Chondrocyte (in vitro differentiated cells): ENCODE data around the gene CDH6. TPM values are rescaled to one million over a fixed set of nuclear protein-coding genes. Genes with fewer than 3 reads are reported as not detected.
"Not testable (repeated sequence)": the region's sequence is repeated elsewhere in the genome, so short reads cannot be mapped to it uniquely, and the experiment has no call there.

Experiments
- DNase-seq: peaks from one replicate; pipeline ENCODE4 v3.0.0; 2021; ENCODE audit warnings: mixed read lengths, low spot score
- H3K27ac Mint-ChIP-seq: one replicate; pipeline ENCODE4 v1.8.0; 2021; ENCODE audit warnings: mild to moderate bottlenecking, moderate library complexity, mixed read lengths; ENCODE audit not compliant: unreplicated experiment
- H3K27me3 Mint-ChIP-seq: 2 replicates; pipeline ENCODE4 v1.8.0; 2021; ENCODE audit warnings: low read depth, mixed read lengths
- H3K36me3 Mint-ChIP-seq: 2 replicates; pipeline ENCODE4 v1.8.0; 2021; ENCODE audit warnings: low read depth, mixed read lengths
- H3K4me1 Mint-ChIP-seq: 2 replicates; pipeline ENCODE4 v1.8.0; 2021; ENCODE audit warnings: low read depth, mild to moderate bottlenecking, mixed read lengths
- H3K4me3 Mint-ChIP-seq: one replicate; pipeline ENCODE4 v1.8.0; 2021; ENCODE audit warnings: mild to moderate bottlenecking, moderate library complexity, mixed read lengths; ENCODE audit not compliant: unreplicated experiment
- H3K9me3 Mint-ChIP-seq: 2 replicates; pipeline ENCODE4 v1.8.0; 2021; ENCODE audit warnings: low read depth, mixed read lengths
- total RNA-seq: library from RNA; stranded (reverse); gene quantifications from 3 replicates; pipeline ENCODE4 v1.2.1, GENCODE V29; 2021
- TF ChIP-seq, protein P1 (sequence below): fragments of 200-600 bp; sonication (generic); IDR thresholded peaks from 2 replicates; pipeline ENCODE4 v1.5.0; 2021; ENCODE audit warnings: antibody characterized with exemption, mild to moderate bottlenecking, moderate library complexity

CDH6 gene
- total RNA-seq, 1 donor from 2014 or later: 50.7 TPM

DNA sequence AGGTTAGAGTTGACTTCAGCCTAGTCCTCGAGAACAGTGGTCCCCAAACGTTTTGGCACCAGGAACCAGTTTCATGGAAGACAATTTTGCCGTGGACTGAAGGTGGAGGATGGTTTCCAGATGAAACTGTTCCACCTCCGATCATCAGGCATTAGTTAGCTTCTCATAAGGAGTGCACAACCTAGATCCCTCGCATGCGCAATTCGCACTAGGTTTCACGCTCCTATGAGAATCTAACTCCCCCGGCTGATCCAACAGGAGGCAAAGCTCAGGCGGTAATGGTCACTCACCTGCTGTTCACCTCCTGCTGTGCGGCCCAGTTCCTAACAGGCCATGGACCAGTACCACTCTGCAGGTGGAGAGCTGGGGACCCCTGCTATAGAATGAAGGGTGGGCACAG is 163.6 kb downstream of the CDH6 start:
- H3K9me3 Mint-ChIP-seq: peaks cover 3% of the 10 kb centered on the region
- H3K36me3 Mint-ChIP-seq: no peaks in the 10 kb centered on the region
- H3K4me1 Mint-ChIP-seq: peaks cover 4% of the 10 kb centered on the region
- no peak for DNase-seq
- H3K4me3 Mint-ChIP-seq: no peak overlapping the region
- no peak overlapping the region for H3K27ac Mint-ChIP-seq
- TF ChIP-seq, protein P1, sequence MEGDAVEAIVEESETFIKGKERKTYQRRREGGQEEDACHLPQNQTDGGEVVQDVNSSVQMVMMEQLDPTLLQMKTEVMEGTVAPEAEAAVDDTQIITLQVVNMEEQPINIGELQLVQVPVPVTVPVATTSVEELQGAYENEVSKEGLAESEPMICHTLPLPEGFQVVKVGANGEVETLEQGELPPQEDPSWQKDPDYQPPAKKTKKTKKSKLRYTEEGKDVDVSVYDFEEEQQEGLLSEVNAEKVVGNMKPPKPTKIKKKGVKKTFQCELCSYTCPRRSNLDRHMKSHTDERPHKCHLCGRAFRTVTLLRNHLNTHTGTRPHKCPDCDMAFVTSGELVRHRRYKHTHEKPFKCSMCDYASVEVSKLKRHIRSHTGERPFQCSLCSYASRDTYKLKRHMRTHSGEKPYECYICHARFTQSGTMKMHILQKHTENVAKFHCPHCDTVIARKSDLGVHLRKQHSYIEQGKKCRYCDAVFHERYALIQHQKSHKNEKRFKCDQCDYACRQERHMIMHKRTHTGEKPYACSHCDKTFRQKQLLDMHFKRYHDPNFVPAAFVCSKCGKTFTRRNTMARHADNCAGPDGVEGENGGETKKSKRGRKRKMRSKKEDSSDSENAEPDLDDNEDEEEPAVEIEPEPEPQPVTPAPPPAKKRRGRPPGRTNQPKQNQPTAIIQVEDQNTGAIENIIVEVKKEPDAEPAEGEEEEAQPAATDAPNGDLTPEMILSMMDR: no peak
- peaks cover 2% of the 10 kb centered on the region for H3K27me3 Mint-ChIP-seq

DNA sequence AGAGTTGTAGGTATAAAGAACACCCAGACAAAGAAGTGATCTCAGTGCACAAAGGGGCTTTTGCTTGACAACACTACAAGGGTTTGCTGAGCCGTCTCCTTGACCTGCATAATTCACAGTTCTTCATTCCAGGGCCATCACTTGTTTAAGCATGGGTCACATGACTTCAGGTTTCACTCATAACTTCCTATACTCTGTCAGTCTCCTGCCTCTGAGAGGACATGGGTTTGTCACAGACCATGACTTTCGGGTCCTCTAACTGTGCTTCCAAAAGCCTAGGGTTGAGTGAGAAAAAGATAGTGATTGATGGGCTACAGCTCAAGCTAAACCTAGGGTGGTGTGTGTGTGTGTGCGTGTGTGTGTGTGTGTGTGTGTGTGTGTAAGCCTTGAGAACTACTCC is 166.4 kb downstream of the CDH6 start:
- TF ChIP-seq, protein P1: no peak
- no peak overlapping the region for H3K27ac Mint-ChIP-seq
- H3K4me1 Mint-ChIP-seq: peaks cover 28% of the 10 kb centered on the region
- no peaks in the 10 kb centered on the region for H3K27me3 Mint-ChIP-seq
- no peak overlapping the region for H3K4me3 Mint-ChIP-seq
- no peak for DNase-seq
- no peaks in the 10 kb centered on the region for H3K36me3 Mint-ChIP-seq
- peaks cover 8% of the 10 kb centered on the region for H3K9me3 Mint-ChIP-seq

DNA sequence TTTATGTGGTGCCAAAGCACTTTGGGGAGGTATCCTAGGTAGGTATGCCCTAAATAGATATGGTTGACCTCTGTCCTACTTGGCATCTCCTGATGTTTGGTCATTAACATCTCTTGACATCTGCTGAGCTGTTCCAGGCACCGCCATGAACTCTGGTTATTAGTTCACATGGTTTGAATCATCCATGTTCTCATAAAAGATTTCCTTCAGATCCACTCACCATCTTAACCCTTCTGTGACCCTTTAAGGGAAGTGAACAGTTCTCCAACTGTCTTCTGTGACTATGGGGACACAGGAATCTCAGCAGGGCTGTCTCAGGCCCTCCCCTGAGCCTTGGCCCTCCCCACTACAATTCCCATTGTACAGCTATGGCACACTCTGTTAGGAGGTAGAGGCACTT is 167.7 kb downstream of the CDH6 start:
- TF ChIP-seq, protein P1: no peak
- Mint-ChIP-seq H3K36me3 (no peaks in the 10 kb centered on the region), H3K4me1 (peaks cover 42% of the 10 kb centered on the region), H3K27me3 (no peaks in the 10 kb centered on the region), H3K9me3 (peaks cover 6% of the 10 kb centered on the region), H3K27ac (no peak overlapping the region), H3K4me3 (no peak overlapping the region)
- no peak for DNase-seq

DNA sequence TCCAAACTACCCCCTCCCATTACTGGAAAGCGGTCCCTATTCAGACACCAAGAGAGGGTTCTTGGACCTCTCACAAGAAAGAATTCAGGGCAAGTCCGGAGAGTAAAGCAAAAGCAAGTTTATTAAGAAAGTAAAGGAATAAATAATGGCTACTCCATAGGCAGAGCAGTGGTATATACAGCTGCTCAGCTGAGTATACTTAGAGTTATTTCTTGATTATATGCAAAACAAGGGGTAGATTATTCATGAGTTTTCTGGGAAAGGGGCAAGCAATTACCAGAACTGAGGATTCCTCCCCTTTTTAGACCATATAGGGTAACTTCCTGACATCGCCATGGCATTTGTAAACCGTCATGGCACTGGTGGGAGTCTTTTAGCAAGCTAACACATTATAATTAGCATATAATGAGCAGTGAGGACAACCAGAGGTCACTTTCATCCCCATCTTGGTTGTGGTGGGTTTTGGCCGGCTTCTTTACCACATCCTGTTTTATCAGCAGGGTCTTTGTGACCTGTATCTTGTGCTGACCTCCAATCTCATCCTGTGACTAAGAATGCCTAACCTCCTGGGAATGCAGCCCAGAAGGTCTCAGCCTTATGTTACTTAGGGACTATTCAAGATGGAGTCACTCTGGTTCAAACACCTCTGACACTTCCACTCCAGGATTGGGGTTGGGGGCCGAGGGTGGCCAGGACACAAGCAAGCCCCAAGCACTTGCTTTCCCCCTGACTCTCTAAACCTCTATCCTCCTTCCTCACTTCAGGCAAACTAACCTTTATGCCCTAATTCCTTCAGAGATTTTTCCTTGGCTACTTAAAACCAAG is 168.4 kb downstream of the CDH6 start:
- not testable (repeated sequence) for H3K4me3 Mint-ChIP-seq, H3K27me3 Mint-ChIP-seq, DNase-seq, H3K9me3 Mint-ChIP-seq, H3K36me3 Mint-ChIP-seq
- H3K27ac Mint-ChIP-seq: peak overlapping the region; percentile 76
- H3K4me1 Mint-ChIP-seq: peaks cover 49% of the 10 kb centered on the region

DNA sequence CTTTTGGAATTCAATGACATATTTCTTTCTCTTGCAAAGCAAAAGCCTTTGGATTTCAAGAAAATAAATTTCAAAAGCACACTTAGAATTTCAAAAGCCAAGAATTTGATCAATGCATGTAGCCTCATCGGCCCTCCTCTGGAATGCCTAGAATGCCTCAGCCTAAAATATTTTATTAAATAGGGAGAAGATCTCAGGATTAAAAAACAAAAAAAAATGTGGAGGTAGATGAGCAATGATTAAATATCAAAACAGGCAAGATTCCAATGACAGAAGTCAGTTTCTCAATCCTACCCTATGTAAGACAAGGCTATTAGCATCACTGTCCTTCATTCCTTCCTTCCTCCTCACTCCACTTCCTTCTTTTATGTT is 169.0 kb downstream of the CDH6 start:
- H3K36me3 Mint-ChIP-seq: no peaks in the 10 kb centered on the region
- peaks cover 6% of the 10 kb centered on the region for H3K9me3 Mint-ChIP-seq
- no peaks in the 10 kb centered on the region for H3K27me3 Mint-ChIP-seq
- TF ChIP-seq, protein P1: no peak
- H3K4me1 Mint-ChIP-seq: peaks cover 55% of the 10 kb centered on the region
- DNase-seq: no peak
- no peak overlapping the region for H3K4me3 Mint-ChIP-seq
- H3K27ac Mint-ChIP-seq: peak overlapping the region; percentile 76
